Gastroesophageal sphincter (tissue), 4 donors: ENCODE data around the gene PI4KA. TPM values are rescaled to one million over a fixed set of nuclear protein-coding genes. Genes with fewer than 3 reads are reported as not detected.

Source experiments
- ATAC-seq: fragments of 150-250 bp; one replicate; pipeline ENCODE4 v1.9.1; 2016; ENCODE audit warnings: mild to moderate bottlenecking, moderate library complexity
- H3K27ac ChIP-seq, 4 donors: fragments of 200-600 bp; sonication (generic) in 3 of 4; 1 replicate in 3 of 4; 2 replicates in 1 of 4; pipeline ENCODE4 v1.5.1; 2016 to 2019
- H3K27me3 ChIP-seq: fragments of 200-600 bp; sonication (generic); one replicate; pipeline ENCODE4 v1.5.1; 2019
- H3K36me3 ChIP-seq, 2 donors: fragments of 200-600 bp; sonication (generic); one replicate each; pipeline ENCODE4 v1.5.1; 2019; ENCODE audit warnings: control low read depth in 1 of 2
- H3K4me1 ChIP-seq, 3 donors: fragments of 200-600 bp; sonication (generic); 1 replicate in 2 of 3; 2 replicates in 1 of 3; pipeline ENCODE4 v1.5.1; 2016 to 2019; ENCODE audit warnings: control low read depth in 2 of 3
- H3K4me3 ChIP-seq, 2 donors: fragments of 200-600 bp; sonication (generic); one replicate each; pipeline ENCODE4 v1.5.1; 2019; ENCODE audit warnings: mild to moderate bottlenecking in 1 of 2, moderate library complexity in 1 of 2
- H3K9me3 ChIP-seq, 3 donors: fragments of 200-600 bp; sonication (generic); one replicate each; pipeline ENCODE4 v1.5.1; 2017 to 2019; ENCODE audit warnings: control low read depth in 2 of 3
- CTCF ChIP-seq, 4 experiments: fragments of 200-600 bp in 2 of 4; fragments of 450-650 bp in 2 of 4; sonication (generic) in 1 of 4; IDR thresholded peaks; one replicate each; pipeline ENCODE4 v1.5.1; 2017 to 2019; ENCODE audit warnings: antibody characterized with exemption in 4 of 4, mild to moderate bottlenecking in 2 of 4, moderate library complexity in 2 of 4
- EP300 ChIP-seq: sonication (generic); formaldehyde crosslinking; IDR thresholded peaks from one replicate; pipeline ENCODE4 v1.6.1; 2017; ENCODE audit warnings: antibody characterized with exemption, mild to moderate bottlenecking
- POLR2A ChIP-seq, 2 donors: fragments of 450-650 bp; IDR thresholded peaks; one replicate each; pipeline ENCODE4 v1.6.1; 2017; ENCODE audit warnings: antibody characterized with exemption in 2 of 2, mild to moderate bottlenecking in 2 of 2, moderate library complexity in 1 of 2
- POLR2AphosphoS5 ChIP-seq: sonication (generic); formaldehyde crosslinking; IDR thresholded peaks from one replicate; pipeline ENCODE4 v1.6.1; 2017; ENCODE audit warnings: antibody characterized with exemption
- WGBS, 2 donors: methylation state at CpG; one replicate each; pipeline ENCODE4 v1.1.5; 2018; ENCODE audit warnings: low coverage in 1 of 2; 5-methylcytosine and 5-hydroxymethylcytosine counted together
- total RNA-seq, 4 donors: library from RNA; depleted of rRNA; stranded (reverse); fragments of >200 nt; gene quantifications; one replicate each; pipeline ENCODE4 v1.1.0, GENCODE V29; 2016

Gene PI4KA
- total RNA-seq, 4 donors from 2014 or later, result 45.7 to 113 (median 87.5) TPM

- Histone ChIP-seq H3K27me3 (no peaks in the 10 kb centered on the region), H3K4me1 (no peaks in the 10 kb centered on the region), H3K4me3 (no peak overlapping the region), H3K27ac (no peak overlapping the region), H3K9me3 (no peaks in the 10 kb centered on the region), H3K36me3 (peaks cover 0 to 99% of the 10 kb centered on the region in 2 donors)
- ATAC-seq, result no peak
- WGBS, 2 donors, result 88 to 91% methylated on average over 1 of the region's 1 CpG
- no peak for TF ChIP-seq CTCF (IDR thresholded peaks at IDR 0.05)
- no peak for TF ChIP-seq EP300
- TF ChIP-seq POLR2AphosphoS5, result no peak
- no peak for TF ChIP-seq POLR2A (IDR thresholded peaks at IDR 0.05)
Measured at GRCh38 chr22:20811171-20811570, 47.4 kb downstream of the PI4KA start.

GRCh38 chr22:20810645-20811044, 48.0 kb downstream of the PI4KA start:
- ATAC-seq, result no peak
- Histone ChIP-seq H3K27ac (no peak overlapping the region), H3K36me3 (peaks cover 0 to 99% of the 10 kb centered on the region in 2 donors), H3K4me1 (no peaks in the 10 kb centered on the region), H3K27me3 (no peaks in the 10 kb centered on the region), H3K4me3 (no peak overlapping the region), H3K9me3 (no peaks in the 10 kb centered on the region)
- whole genome bisulfite sequencing, 2 donors, result 87 to 89% methylated on average over 4 to 9 of the region's 9 CpGs
- TF ChIP-seq CTCF (IDR thresholded peaks at IDR 0.05), result no peak
- TF ChIP-seq POLR2AphosphoS5, result no peak
- TF ChIP-seq POLR2A (IDR thresholded peaks at IDR 0.05), result no peak
- no peak for TF ChIP-seq EP300

GRCh38 chr22:20809538-20810185, 48.9 kb downstream of the PI4KA start:
- 83 to 100% methylated on average over 3 to 5 of the region's 6 CpGs for WGBS, 2 donors
- no peak for ATAC-seq
- peaks cover 0 to 100% of the 10 kb centered on the region in 2 donors for H3K36me3 ChIP-seq
- no peaks in the 10 kb centered on the region for H3K4me1 ChIP-seq
- TF ChIP-seq POLR2AphosphoS5 (no peak), EP300 (no peak), POLR2A (IDR thresholded peaks at IDR 0.05) (no peak), CTCF (IDR thresholded peaks at IDR 0.05) (no peak)
- H3K27me3 ChIP-seq, result no peaks in the 10 kb centered on the region
- no peak overlapping the region for H3K4me3 ChIP-seq
- no peak overlapping the region for H3K27ac ChIP-seq
- H3K9me3 ChIP-seq, result no peaks in the 10 kb centered on the region

- no peaks in the 10 kb centered on the region for H3K9me3 ChIP-seq
- H3K4me1 ChIP-seq, result no peaks in the 10 kb centered on the region
- TF ChIP-seq CTCF (IDR thresholded peaks at IDR 0.05), result no peak
- no peak for TF ChIP-seq POLR2A (IDR thresholded peaks at IDR 0.05)
- ATAC-seq, result no peak
- no peak overlapping the region for H3K4me3 ChIP-seq
- whole genome bisulfite sequencing, 2 donors, result 88 to 92% methylated on average over 2 to 4 of the region's 4 CpGs
- H3K27me3 ChIP-seq, result no peaks in the 10 kb centered on the region
- H3K27ac ChIP-seq, result no peak overlapping the region
- peaks cover 0 to 100% of the 10 kb centered on the region in 2 donors for H3K36me3 ChIP-seq
Measured at GRCh38 chr22:20808844-20809243, 49.8 kb downstream of the PI4KA start.

- no peak overlapping the region for H3K27ac ChIP-seq
- ATAC-seq, result peak; percentile 39
- H3K9me3 ChIP-seq, result no peaks in the 10 kb centered on the region
- H3K4me1 ChIP-seq, result no peaks in the 10 kb centered on the region
- TF ChIP-seq POLR2A (IDR thresholded peaks at IDR 0.05) (no peak), CTCF (IDR thresholded peaks at IDR 0.05) (no peak), POLR2AphosphoS5 (no peak), EP300 (no peak)
- no peak overlapping the region for H3K4me3 ChIP-seq
- H3K36me3 ChIP-seq, result peaks cover 0 to 100% of the 10 kb centered on the region in 2 donors
- WGBS, 2 donors, result 73 to 80% methylated on average over 3 to 4 of the region's 4 CpGs
- H3K27me3 ChIP-seq, result no peaks in the 10 kb centered on the region
Measured at GRCh38 chr22:20807315-20807752, 51.3 kb downstream of the PI4KA start.
